Measurements from ENCODE around the gene GAS7. TPM values are rescaled to one million over a fixed set of nuclear protein-coding genes. Genes with fewer than 3 reads are reported as not detected.
A peak's percentile ranks its signal among the peaks of the same experiment; 100 is the strongest.
"Not testable (repeated sequence)": the region's sequence is repeated elsewhere in the genome, so short reads cannot be mapped to it uniquely, and the experiment has no call there.

The GAS7 gene
- total RNA-seq, 1 donor from 2014 or later, result 51.3 TPM

GRCh38 chr17:10073941-10074340, 124.5 kb downstream of the GAS7 start:
- no peak for DNase-seq (ENCODE audit: low spot score)

- peak; percentile 79 for DNase-seq (ENCODE audit: low spot score)
Measured at GRCh38 chr17:10072556-10073425, 125.6 kb downstream of the GAS7 start.

- no peak for DNase-seq (ENCODE audit: low spot score)
Measured at GRCh38 chr17:10072086-10072485, 126.3 kb downstream of the GAS7 start.

- DNase-seq (ENCODE audit: low spot score), result no peak
Measured at GRCh38 chr17:10071141-10071540, 127.3 kb downstream of the GAS7 start.

- no peak for DNase-seq (ENCODE audit: low spot score)
Measured at GRCh38 chr17:10070690-10071089, 127.7 kb downstream of the GAS7 start.

GRCh38 chr17:10069301-10069700, 129.1 kb downstream of the GAS7 start:
- no peak for DNase-seq (ENCODE audit: low spot score)

GRCh38 chr17:10067446-10068143, 130.8 kb downstream of the GAS7 start:
- no peak for DNase-seq (ENCODE audit: low spot score)

- DNase-seq (ENCODE audit: low spot score), result no peak
Measured at GRCh38 chr17:10064536-10064935, 133.9 kb downstream of the GAS7 start.

GRCh38 chr17:10063730-10064241, 134.6 kb downstream of the GAS7 start:
- peak; percentile 54 for DNase-seq (ENCODE audit: low spot score)

- no peak for DNase-seq (ENCODE audit: low spot score)
Measured at GRCh38 chr17:10062691-10063385, 135.6 kb downstream of the GAS7 start.

- peak; percentile 78 for DNase-seq (ENCODE audit: low spot score)
Measured at GRCh38 chr17:10061111-10061845, 137.1 kb downstream of the GAS7 start.

- DNase-seq (ENCODE audit: low spot score), result no peak
Measured at GRCh38 chr17:10060526-10060925, 137.9 kb downstream of the GAS7 start.

GRCh38 chr17:10059684-10060211, 138.7 kb downstream of the GAS7 start:
- peak; percentile 64 for DNase-seq (ENCODE audit: low spot score)

GRCh38 chr17:10058921-10059683, 139.3 kb downstream of the GAS7 start:
- no peak for DNase-seq (ENCODE audit: low spot score)

GRCh38 chr17:10057466-10057865, 140.9 kb downstream of the GAS7 start:
- not testable (repeated sequence) for DNase-seq (ENCODE audit: low spot score)

GRCh38 chr17:10055262-10055975, 143.0 kb downstream of the GAS7 start:
- DNase-seq (ENCODE audit: low spot score), result no peak

- DNase-seq (ENCODE audit: low spot score), result no peak
Measured at GRCh38 chr17:10053782-10054540, 144.4 kb downstream of the GAS7 start.

GRCh38 chr17:10052106-10052813, 146.1 kb downstream of the GAS7 start:
- DNase-seq (ENCODE audit: low spot score), result no peak
